Prostate gland (tissue), 2 donors: ENCODE results near the gene PLEKHM3. TPM values are rescaled to one million over a fixed set of nuclear protein-coding genes. Genes with fewer than 3 reads are reported as not detected.

Experiments used
- DNase-seq: peaks from one replicate; pipeline ENCODE4 v3.0.0-alpha.2; 2019; ENCODE audit warnings: low spot score
- H3K27ac ChIP-seq, 2 donors: fragments of 200-600 bp; sonication (generic); 2 replicates each; pipeline ENCODE4 v1.5.1; 2017 to 2019
- H3K27me3 ChIP-seq: fragments of 200-600 bp; sonication (generic); replicated peaks from 2 replicates; pipeline ENCODE4 v1.5.1; 2019; ENCODE audit not compliant: insufficient read depth
- H3K36me3 ChIP-seq, 2 donors: fragments of 200-600 bp; sonication (generic); 1 replicate in 1 of 2; 2 replicates in 1 of 2; pipeline versions ENCODE4 v1.5.1 to v1.8.1; 2017 to 2019
- H3K4me1 ChIP-seq: fragments of 200-600 bp; sonication (generic); replicated peaks from 2 replicates; pipeline ENCODE4 v1.5.1; 2019
- H3K4me3 ChIP-seq, 2 donors: fragments of 200-600 bp; sonication (generic); 2 replicates each; pipeline ENCODE4 v1.5.1; 2017 to 2019
- H3K9me3 ChIP-seq: fragments of 200-600 bp; sonication (generic); 2 replicates; pipeline ENCODE4 v1.5.1; 2017
- CTCF ChIP-seq, 4 experiments: fragments of 200-600 bp in 2 of 4; fragments of 450-650 bp in 2 of 4; sonication (generic) in 2 of 4; IDR thresholded peaks; 1 replicate in 3 of 4; 2 replicates in 1 of 4; pipeline ENCODE4 v1.5.1; 2016 to 2019; ENCODE audit warnings: antibody characterized with exemption in 4 of 4, mild to moderate bottlenecking in 2 of 4, moderate library complexity in 2 of 4
- POLR2A ChIP-seq: fragments of 450-650 bp; IDR thresholded peaks from one replicate; pipeline ENCODE4 v1.6.1; 2016; ENCODE audit warnings: antibody characterized with exemption, mild to moderate bottlenecking
- POLR2AphosphoS5 ChIP-seq: sonication (generic); formaldehyde crosslinking; IDR thresholded peaks from one replicate; pipeline ENCODE4 v1.6.1; 2017; ENCODE audit warnings: antibody characterized with exemption
- WGBS: methylation state at CpG from one replicate; pipeline ENCODE4 v1.1.5; 2018; 5-methylcytosine and 5-hydroxymethylcytosine counted together
- intact Hi-C: fragments of 100-400 bp; cut with DNase I; formaldehyde crosslinking; loops from one replicate; pipeline ENCODE4 v1.14.2; 2022
- total RNA-seq, 2 donors: library from RNA; depleted of rRNA; stranded (reverse); fragments of >200 nt; gene quantifications; one replicate each; pipeline ENCODE4 v1.1.0, GENCODE V29; 2016

Gene PLEKHM3
- total RNA-seq, 2 donors from 2014 or later: 17.0 to 28.6 TPM

GRCh38 chr2:207879536-207879935 is 145.8 kb downstream of the PLEKHM3 start:
- no peak for DNase-seq
- Histone ChIP-seq H3K36me3 (no peaks in the 10 kb centered on the region), H3K4me1 (no peaks in the 10 kb centered on the region), H3K27ac (no peak overlapping the region), H3K27me3 (no peaks in the 10 kb centered on the region), H3K4me3 (no peak overlapping the region), H3K9me3 (no peaks in the 10 kb centered on the region)
- intact Hi-C loops: no loop called here
- WGBS: 85% methylated on average over 2 of the region's 2 CpGs
- TF ChIP-seq CTCF (IDR thresholded peaks at IDR 0.05) (no peak), POLR2AphosphoS5 (no peak), POLR2A (no peak)

- intact Hi-C loops: no loop called here
- no peak overlapping the region for H3K4me3 ChIP-seq
- no peak overlapping the region for H3K27ac ChIP-seq
- H3K9me3 ChIP-seq: no peaks in the 10 kb centered on the region
- no peaks in the 10 kb centered on the region for H3K36me3 ChIP-seq
- TF ChIP-seq CTCF (IDR thresholded peaks at IDR 0.05) (no peak), POLR2AphosphoS5 (no peak), POLR2A (no peak)
- H3K4me1 ChIP-seq: no peaks in the 10 kb centered on the region
- 91% methylated on average over 4 of the region's 4 CpGs for WGBS
- no peaks in the 10 kb centered on the region for H3K27me3 ChIP-seq
- DNase-seq: no peak
These were observed 148.3 kb downstream of the PLEKHM3 start for GRCh38 chr2:207876842-207877535.

- no peaks in the 10 kb centered on the region for H3K9me3 ChIP-seq
- no peak overlapping the region for H3K27ac ChIP-seq
- TF ChIP-seq POLR2A (no peak), CTCF (IDR thresholded peaks at IDR 0.05) (no peak), POLR2AphosphoS5 (no peak)
- intact Hi-C loops: no loop called here
- H3K4me1 ChIP-seq: no peaks in the 10 kb centered on the region
- no peak for DNase-seq
- H3K27me3 ChIP-seq: no peaks in the 10 kb centered on the region
- WGBS: 98% methylated on average over 3 of the region's 3 CpGs
- no peaks in the 10 kb centered on the region for H3K36me3 ChIP-seq
- H3K4me3 ChIP-seq: no peak overlapping the region
These were observed 149.7 kb downstream of the PLEKHM3 start for GRCh38 chr2:207875473-207876212.

- H3K4me1 ChIP-seq: no peaks in the 10 kb centered on the region
- intact Hi-C loops: no loop called here
- H3K27ac ChIP-seq: no peak overlapping the region
- H3K4me3 ChIP-seq: no peak overlapping the region
- H3K9me3 ChIP-seq: no peaks in the 10 kb centered on the region
- no peaks in the 10 kb centered on the region for H3K36me3 ChIP-seq
- no peaks in the 10 kb centered on the region for H3K27me3 ChIP-seq
- TF ChIP-seq POLR2AphosphoS5 (no peak), POLR2A (no peak), CTCF (IDR thresholded peaks at IDR 0.05) (no peak)
- 100% methylated on average over 1 of the region's 1 CpG for WGBS
- no peak for DNase-seq
These were observed 151.5 kb downstream of the PLEKHM3 start for GRCh38 chr2:207873794-207874193.

GRCh38 chr2:207871911-207872310 is 153.4 kb downstream of the PLEKHM3 start:
- no peaks in the 10 kb centered on the region for H3K27me3 ChIP-seq
- no peaks in the 10 kb centered on the region for H3K9me3 ChIP-seq
- intact Hi-C loops: no loop called here
- H3K4me3 ChIP-seq: no peak overlapping the region
- 96% methylated on average over 2 of the region's 2 CpGs for WGBS
- no peaks in the 10 kb centered on the region for H3K36me3 ChIP-seq
- H3K4me1 ChIP-seq: no peaks in the 10 kb centered on the region
- TF ChIP-seq POLR2A (no peak), CTCF (IDR thresholded peaks at IDR 0.05) (no peak), POLR2AphosphoS5 (no peak)
- no peak for DNase-seq
- no peak overlapping the region for H3K27ac ChIP-seq
